Caco-2 (cell line): ENCODE data around the gene STAG1. TPM values are rescaled to one million over a fixed set of nuclear protein-coding genes. Genes with fewer than 3 reads are reported as not detected.
"Not testable (repeated sequence)": the region's sequence is repeated elsewhere in the genome, so short reads cannot be mapped to it uniquely, and the experiment has no call there.

Experiments used
- BruUV-seq: library from RNA; stranded (reverse); fragments of 400-500 nt; replicated peaks from 2 replicates; lab custom pipeline; 2021; lab: Mats Ljungman, UMichigan
- CTCF ChIA-PET: fragments of 300-600 bp; sonication (Branson Sonifier 250); formaldehyde crosslinking; loops from one replicate; lab custom pipeline; 2022; ENCODE audit warnings: antibody characterized with exemption; lab: Charles Lee
- POLR2A ChIA-PET: fragments of 300-600 bp; sonication (Branson Sonifier 250); formaldehyde crosslinking; loops from one replicate; lab custom pipeline; 2022; ENCODE audit warnings: antibody characterized with exemption; lab: Charles Lee
- DNase-seq, 2 experiments: peaks; one replicate each; pipeline versions ENCODE4 v3.0.0 to v3.0.0-alpha.2; 2020 to 2022
- H3K27me3 ChIP-seq: replicated peaks from 2 replicates; pipeline ENCODE4 v1.6.0; 2011; ENCODE audit warnings: low read length; ENCODE audit not compliant: control insufficient read depth, insufficient read depth
- H3K36me3 ChIP-seq: 2 replicates; pipeline ENCODE4 v1.5.1; 2011; ENCODE audit warnings: low read length; ENCODE audit not compliant: control insufficient read depth, insufficient read depth
- H3K4me1 ChIP-seq: fragments of 250-450 bp; sonication (Bioruptor Pico); 2 replicates; pipeline ENCODE4 v1.5.1; 2020; ENCODE audit warnings: mild to moderate bottlenecking
- H3K4me3 ChIP-seq: 2 replicates; pipeline ENCODE4 v1.5.1; 2011; ENCODE audit warnings: low read depth, mild to moderate bottlenecking, control low read depth, low read length
- H3K9me3 ChIP-seq: fragments of 250-450 bp; sonication (Bioruptor Pico); 2 replicates; pipeline ENCODE4 v1.5.1; 2020; ENCODE audit warnings: mild to moderate bottlenecking, moderate library complexity
- H3K27ac Mint-ChIP-seq: one replicate; pipeline ENCODE4 v1.8.0; 2022; ENCODE audit warnings: mixed read lengths; ENCODE audit not compliant: unreplicated experiment
- H3K27me3 Mint-ChIP-seq: one replicate; pipeline ENCODE4 v1.8.0; 2022; ENCODE audit warnings: mixed read lengths; ENCODE audit not compliant: insufficient read depth, unreplicated experiment
- H3K36me3 Mint-ChIP-seq: one replicate; pipeline ENCODE4 v1.8.0; 2022; ENCODE audit warnings: mild to moderate bottlenecking, mixed read lengths; ENCODE audit not compliant: insufficient read depth, unreplicated experiment
- H3K4me1 Mint-ChIP-seq: one replicate; pipeline ENCODE4 v1.8.0; 2022; ENCODE audit warnings: low read depth, mixed read lengths; ENCODE audit not compliant: unreplicated experiment
- H3K4me3 Mint-ChIP-seq: one replicate; pipeline ENCODE4 v1.8.0; 2022; ENCODE audit warnings: mild to moderate bottlenecking, moderate library complexity, mixed read lengths; ENCODE audit not compliant: unreplicated experiment
- H3K9me3 Mint-ChIP-seq: one replicate; pipeline ENCODE4 v1.8.0; 2022; ENCODE audit warnings: mixed read lengths; ENCODE audit not compliant: unreplicated experiment
- intact Hi-C: fragments of 100-400 bp; cut with micrococcal nuclease; formaldehyde crosslinking; loops from one replicate; pipeline ENCODE4 v1.10.0; 2022; ENCODE audit not compliant: unreplicated experiment
- total RNA-seq: library from RNA; stranded (reverse); gene quantifications from 2 replicates; pipeline ENCODE4 v1.2.3, GENCODE V29; 2022
- TF ChIP-seq, protein P1 (sequence below), 2 experiments: fragments of 200-600 bp in 1 of 2; IDR thresholded peaks; 1 replicate in 1 of 2; 2 replicates in 1 of 2; pipeline versions ENCODE4 v1.5.1 to v1.8.0; 2011 to 2022; ENCODE audit warnings: antibody characterized with exemption in 1 of 2, control low read depth in 1 of 2, inconsistent platforms in 1 of 2, low read depth in 1 of 2, low read length in 1 of 2, mild to moderate bottlenecking in 1 of 2, moderate library complexity in 1 of 2; ENCODE audit not compliant: insufficient read depth in 1 of 2, severe bottlenecking in 1 of 2, unreplicated experiment in 1 of 2

STAG1 gene
- total RNA-seq, 1 experiment from 2014 or later: 37.5 TPM

DNA sequence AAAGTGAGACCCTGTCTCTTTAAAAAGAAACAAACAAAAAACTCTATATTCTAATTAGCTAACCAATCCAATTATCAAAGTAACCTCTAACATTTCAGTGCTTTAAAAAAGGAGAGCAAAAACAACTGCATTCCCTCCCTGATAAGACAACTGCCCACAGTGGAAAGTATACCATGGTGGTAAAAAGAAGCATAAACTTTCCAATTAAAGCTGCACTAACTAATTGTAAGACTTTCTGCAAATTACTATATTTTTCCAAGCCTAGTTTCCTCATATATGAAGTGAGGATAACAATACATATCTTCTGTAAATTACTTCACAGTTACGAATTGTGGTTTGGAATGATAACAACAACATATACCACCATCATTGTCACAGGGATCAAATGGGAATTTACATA, 35.5 kb downstream of the STAG1 start:
- no peaks in the 10 kb centered on the region for H3K9me3 Mint-ChIP-seq
- CTCF ChIA-PET: no interaction called here

DNA sequence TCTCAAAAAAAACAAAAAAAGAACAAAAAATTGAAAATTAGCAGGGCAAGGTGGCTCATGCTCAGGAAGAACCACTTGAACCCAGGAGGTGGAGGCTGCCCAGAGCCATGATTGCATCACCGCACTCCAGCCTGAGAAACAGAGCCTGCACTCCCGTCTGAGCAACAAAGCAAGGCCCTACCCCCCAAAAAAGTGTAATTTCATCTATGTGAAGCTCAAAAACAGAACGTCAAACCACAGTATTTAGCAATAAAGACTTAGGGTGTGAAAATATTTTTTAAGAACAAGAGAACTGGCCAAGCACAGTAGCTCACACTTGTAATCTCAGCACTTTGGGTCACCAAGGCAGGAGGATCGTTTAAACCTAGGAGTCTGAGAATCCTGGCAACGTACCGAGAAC, 38.2 kb downstream of the STAG1 start:
- CTCF ChIA-PET: no interaction called here

More for the DNA sequence above, 35.5 kb downstream of the STAG1 start:
- Mint-ChIP-seq H3K27ac (no peak overlapping the region), H3K27me3 (no peaks in the 10 kb centered on the region), H3K4me1 (no peaks in the 10 kb centered on the region), H3K4me3 (no peak overlapping the region), H3K36me3 (peaks cover 7% of the 10 kb centered on the region)
- intact Hi-C loops: no loop called here
- Histone ChIP-seq H3K4me1 (peaks cover 8% of the 10 kb centered on the region; the same call in 1 of the 2 replicates), H3K9me3 (no peaks in the 10 kb centered on the region), H3K4me3 (no peak overlapping the region), H3K27me3 (no peaks in the 10 kb centered on the region), H3K36me3 (no peaks in the 10 kb centered on the region)
- POLR2A ChIA-PET: no interaction called here
- BruUV-seq: no TSS peak
- TF ChIP-seq, protein P1, sequence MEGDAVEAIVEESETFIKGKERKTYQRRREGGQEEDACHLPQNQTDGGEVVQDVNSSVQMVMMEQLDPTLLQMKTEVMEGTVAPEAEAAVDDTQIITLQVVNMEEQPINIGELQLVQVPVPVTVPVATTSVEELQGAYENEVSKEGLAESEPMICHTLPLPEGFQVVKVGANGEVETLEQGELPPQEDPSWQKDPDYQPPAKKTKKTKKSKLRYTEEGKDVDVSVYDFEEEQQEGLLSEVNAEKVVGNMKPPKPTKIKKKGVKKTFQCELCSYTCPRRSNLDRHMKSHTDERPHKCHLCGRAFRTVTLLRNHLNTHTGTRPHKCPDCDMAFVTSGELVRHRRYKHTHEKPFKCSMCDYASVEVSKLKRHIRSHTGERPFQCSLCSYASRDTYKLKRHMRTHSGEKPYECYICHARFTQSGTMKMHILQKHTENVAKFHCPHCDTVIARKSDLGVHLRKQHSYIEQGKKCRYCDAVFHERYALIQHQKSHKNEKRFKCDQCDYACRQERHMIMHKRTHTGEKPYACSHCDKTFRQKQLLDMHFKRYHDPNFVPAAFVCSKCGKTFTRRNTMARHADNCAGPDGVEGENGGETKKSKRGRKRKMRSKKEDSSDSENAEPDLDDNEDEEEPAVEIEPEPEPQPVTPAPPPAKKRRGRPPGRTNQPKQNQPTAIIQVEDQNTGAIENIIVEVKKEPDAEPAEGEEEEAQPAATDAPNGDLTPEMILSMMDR (IDR thresholded peaks at IDR 0.05; ENCODE audit: insufficient read depth in 1 of 2, low read depth in 1 of 2, low read length in 1 of 2, severe bottlenecking in 1 of 2, unreplicated experiment in 1 of 2): no peak
- DNase-seq: no peak

DNA sequence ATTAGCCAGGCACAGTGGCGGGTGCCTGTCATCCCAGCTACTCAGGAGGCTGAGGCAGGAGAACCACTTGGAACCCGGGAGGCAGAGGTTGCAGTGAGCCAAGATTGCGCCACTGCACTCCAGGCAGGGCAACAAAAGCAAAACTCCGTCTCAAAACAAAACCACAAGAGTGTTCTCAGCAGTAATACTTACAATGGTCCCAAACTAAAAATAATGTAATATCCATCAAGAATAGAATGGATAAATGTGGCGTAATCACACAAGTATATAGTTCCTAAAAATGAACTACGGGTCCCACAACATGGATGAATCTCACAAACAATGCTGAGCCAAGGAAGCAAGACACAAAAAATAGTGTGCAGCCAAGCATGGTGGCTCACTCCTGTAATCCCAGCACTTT, 39.2 kb downstream of the STAG1 start:
- H3K27ac Mint-ChIP-seq: no peak overlapping the region
- ChIA-PET POLR2A (no interaction called here), CTCF (no interaction called here)

More for the DNA sequence above, 38.2 kb downstream of the STAG1 start:
- Mint-ChIP-seq H3K4me1 (no peaks in the 10 kb centered on the region), H3K4me3 (no peak overlapping the region), H3K27ac (no peak overlapping the region), H3K27me3 (no peaks in the 10 kb centered on the region), H3K36me3 (peaks cover 7% of the 10 kb centered on the region), H3K9me3 (no peaks in the 10 kb centered on the region)
- peaks cover 9% of the 10 kb centered on the region; the same call in 1 of the 2 replicates for H3K4me1 ChIP-seq
- BruUV-seq: no TSS peak
- no peaks in the 10 kb centered on the region for H3K27me3 ChIP-seq
- no peaks in the 10 kb centered on the region for H3K36me3 ChIP-seq
- no peak for DNase-seq
- TF ChIP-seq, protein P1 (IDR thresholded peaks at IDR 0.05; ENCODE audit: insufficient read depth in 1 of 2, low read depth in 1 of 2, low read length in 1 of 2, severe bottlenecking in 1 of 2, unreplicated experiment in 1 of 2): no peak
- POLR2A ChIA-PET: no interaction called here
- no peak overlapping the region for H3K4me3 ChIP-seq
- H3K9me3 ChIP-seq: no peaks in the 10 kb centered on the region
- intact Hi-C loops: no loop called here

DNA sequence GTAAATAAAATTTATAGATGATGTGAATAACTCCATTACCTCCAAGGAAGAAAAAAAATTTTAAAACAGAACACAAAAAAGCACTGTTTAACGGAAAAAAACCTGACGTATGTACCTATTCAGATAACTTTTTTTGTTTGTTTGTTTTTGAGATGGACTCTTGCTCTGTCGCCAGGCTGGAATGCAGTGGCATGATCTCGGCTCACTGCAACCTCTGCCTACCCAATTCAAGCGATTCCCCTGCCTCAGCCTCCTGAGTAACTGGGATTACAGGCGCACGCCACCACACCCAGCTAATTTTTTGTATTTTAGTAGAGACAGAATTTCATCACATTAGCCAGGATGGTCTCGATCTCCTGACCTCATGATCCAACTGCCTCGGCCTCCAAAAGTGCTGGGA, 40.3 kb downstream of the STAG1 start:
- H3K36me3 Mint-ChIP-seq, BruUV-seq, DNase-seq, H3K27me3 Mint-ChIP-seq, H3K9me3 ChIP-seq, intact Hi-C loops, H3K27me3 ChIP-seq, POLR2A ChIA-PET, CTCF ChIA-PET, H3K4me1 Mint-ChIP-seq, H3K9me3 Mint-ChIP-seq, H3K4me1 ChIP-seq, H3K27ac Mint-ChIP-seq, H3K4me3 ChIP-seq, H3K4me3 Mint-ChIP-seq, H3K36me3 ChIP-seq: not testable (repeated sequence)

More for the DNA sequence above, 39.2 kb downstream of the STAG1 start:
- H3K9me3 Mint-ChIP-seq: no peaks in the 10 kb centered on the region
- Histone ChIP-seq H3K4me3 (no peak overlapping the region), H3K36me3 (no peaks in the 10 kb centered on the region), H3K27me3 (no peaks in the 10 kb centered on the region), H3K9me3 (no peaks in the 10 kb centered on the region), H3K4me1 (peaks cover 9% of the 10 kb centered on the region; the same call in 1 of the 2 replicates)
- H3K4me1 Mint-ChIP-seq: no peaks in the 10 kb centered on the region
- H3K4me3 Mint-ChIP-seq: no peak overlapping the region
- BruUV-seq: no TSS peak
- H3K27me3 Mint-ChIP-seq: no peaks in the 10 kb centered on the region
- H3K36me3 Mint-ChIP-seq: peaks cover 7% of the 10 kb centered on the region
- TF ChIP-seq, protein P1 (IDR thresholded peaks at IDR 0.05; ENCODE audit: insufficient read depth in 1 of 2, low read depth in 1 of 2, low read length in 1 of 2, severe bottlenecking in 1 of 2, unreplicated experiment in 1 of 2): no peak
- intact Hi-C loops: no loop called here
- no peak for DNase-seq
